ENCODE measurements around the gene RELL1. TPM values are rescaled to one million over a fixed set of nuclear protein-coding genes. Genes with fewer than 3 reads are reported as not detected.

RELL1 gene
- total RNA-seq, 1 donor from 2014 or later: 62.6 TPM

GRCh38 chr4:37639551-37640285 is 46.5 kb downstream of the RELL1 start:
- no peak for DNase-seq (ENCODE audit: low spot score)

GRCh38 chr4:37635155-37635554 is 51.0 kb downstream of the RELL1 start:
- no peak for DNase-seq (ENCODE audit: low spot score)

GRCh38 chr4:37634180-37634579 is 52.0 kb downstream of the RELL1 start:
- no peak for DNase-seq (ENCODE audit: low spot score)

- no peak for DNase-seq (ENCODE audit: low spot score)
These were observed 53.3 kb downstream of the RELL1 start for GRCh38 chr4:37632836-37633235.

- DNase-seq (ENCODE audit: low spot score): peak; percentile 48
These were observed 54.6 kb downstream of the RELL1 start for GRCh38 chr4:37631551-37631950.

- DNase-seq (ENCODE audit: low spot score): no peak
These were observed 56.5 kb downstream of the RELL1 start for GRCh38 chr4:37629713-37630112.

GRCh38 chr4:37628977-37629609 is 57.1 kb downstream of the RELL1 start:
- DNase-seq (ENCODE audit: low spot score): peak; percentile 17

GRCh38 chr4:37627263-37627662 is 58.9 kb downstream of the RELL1 start:
- no peak for DNase-seq (ENCODE audit: low spot score)

GRCh38 chr4:37625499-37625898 is 60.7 kb downstream of the RELL1 start:
- no peak for DNase-seq (ENCODE audit: low spot score)

GRCh38 chr4:37623940-37624339 is 62.2 kb downstream of the RELL1 start:
- no peak for DNase-seq (ENCODE audit: low spot score)

GRCh38 chr4:37623125-37623524 is 63.1 kb downstream of the RELL1 start:
- no peak for DNase-seq (ENCODE audit: low spot score)

- DNase-seq (ENCODE audit: low spot score): no peak
These were observed 66.0 kb downstream of the RELL1 start for GRCh38 chr4:37620176-37620575.

GRCh38 chr4:37615720-37616063 is 70.5 kb downstream of the RELL1 start:
- DNase-seq (ENCODE audit: low spot score): no peak

GRCh38 chr4:37615059-37615719 is 71.0 kb downstream of the RELL1 start:
- no peak for DNase-seq (ENCODE audit: low spot score)

GRCh38 chr4:37612811-37613210 is 73.4 kb downstream of the RELL1 start:
- DNase-seq (ENCODE audit: low spot score): peak; percentile 35

GRCh38 chr4:37609626-37610025 is 76.5 kb downstream of the RELL1 start:
- DNase-seq (ENCODE audit: low spot score): no peak

GRCh38 chr4:37607018-37607417 is 79.2 kb downstream of the RELL1 start:
- no peak for DNase-seq (ENCODE audit: low spot score)

- no peak for DNase-seq (ENCODE audit: low spot score)
These were observed 80.2 kb downstream of the RELL1 start for GRCh38 chr4:37605843-37606565.

GRCh38 chr4:37604461-37604860 is 81.7 kb downstream of the RELL1 start:
- no peak for DNase-seq (ENCODE audit: low spot score)

- DNase-seq (ENCODE audit: low spot score): no peak
These were observed 82.5 kb downstream of the RELL1 start for GRCh38 chr4:37603711-37604110.

GRCh38 chr4:37603070-37603468 is 83.1 kb downstream of the RELL1 start:
- peak; percentile 73 for DNase-seq (ENCODE audit: low spot score)

- no peak for DNase-seq (ENCODE audit: low spot score)
These were observed 83.6 kb downstream of the RELL1 start for GRCh38 chr4:37602454-37603069.
